ENCODE measurements around the gene PMM2.

PMM2 gene

GRCh38 chr16:8882041-8882617 lies 84.5 kb downstream of the PMM2 start, which contains the start of gene LITAFD:
LITAFD (plus strand) TSS chr16:8882351; CDS start chr16:8884356, 2,005 bp downstream.
- Histone ChIP-seq H4K20me1 (ENCODE audit: insufficient read depth, low read length) (no peaks in the 10 kb centered on the region), H3K9ac (ENCODE audit: low read length) (no peak within 1 kb of the TSS), H3K27ac (ENCODE audit: low read depth, low read length, poor library complexity, severe bottlenecking) (no peak within 1 kb of the TSS), H3K9me3 (ENCODE audit: low read length) (no peaks in the 10 kb centered on the region), H3K27me3 (ENCODE audit: insufficient read depth, low read length) (no peaks in the 10 kb centered on the region), H3K79me2 (ENCODE audit: insufficient read depth, low read length) (no peaks in the 10 kb centered on the region), H3K4me1 (ENCODE audit: insufficient read depth, low read length, severe bottlenecking) (peaks cover 7% of the 10 kb centered on the region), H3F3A (ENCODE audit: insufficient read depth, low read length) (no peaks in the 10 kb centered on the region), H3K4me2 (ENCODE audit: low read length) (no peak within 1 kb of the TSS), H2AFZ (ENCODE audit: low read length) (no peak within 1 kb of the TSS), H3K36me3 (ENCODE audit: insufficient read depth, low read length) (peaks cover under 1% of the 10 kb centered on the region; the same call in 1 of the 2 replicates), H3K9me2 (ENCODE audit: low read depth, low read length) (no peaks in the 10 kb centered on the region), H3K4me3 (ENCODE audit: low read depth, low read length, poor library complexity, severe bottlenecking) (no peak within 1 kb of the TSS)
- TF ChIP-seq EZH2 (IDR thresholded peaks at IDR 0.05; ENCODE audit: borderline replicate concordance, low read length) (no peak), CTCF (IDR thresholded peaks at IDR 0.05; ENCODE audit: low read length) (no peak)

- Histone ChIP-seq H3K79me2 (ENCODE audit: insufficient read depth, low read length) (no peaks in the 10 kb centered on the region), H4K20me1 (ENCODE audit: insufficient read depth, low read length) (no peaks in the 10 kb centered on the region), H2AFZ (ENCODE audit: low read length) (no peak overlapping the region), H3K4me3 (ENCODE audit: low read depth, low read length, poor library complexity, severe bottlenecking) (no peak overlapping the region), H3K27ac (ENCODE audit: low read depth, low read length, poor library complexity, severe bottlenecking) (no peak overlapping the region), H3F3A (ENCODE audit: insufficient read depth, low read length) (no peaks in the 10 kb centered on the region), H3K9me3 (ENCODE audit: low read length) (no peaks in the 10 kb centered on the region), H3K4me1 (ENCODE audit: insufficient read depth, low read length, severe bottlenecking) (peaks cover 7% of the 10 kb centered on the region), H3K27me3 (ENCODE audit: insufficient read depth, low read length) (no peaks in the 10 kb centered on the region), H3K9ac (ENCODE audit: low read length) (no peak overlapping the region), H3K9me2 (ENCODE audit: low read depth, low read length) (no peaks in the 10 kb centered on the region), H3K36me3 (ENCODE audit: insufficient read depth, low read length) (peaks cover 7% of the 10 kb centered on the region; the same call in 1 of the 2 replicates), H3K4me2 (ENCODE audit: low read length) (no peak overlapping the region)
- TF ChIP-seq CTCF (IDR thresholded peaks at IDR 0.05; ENCODE audit: low read length) = no peak
- no peak for TF ChIP-seq EZH2 (IDR thresholded peaks at IDR 0.05; ENCODE audit: borderline replicate concordance, low read length)
These were observed 85.2 kb downstream of the PMM2 start for GRCh38 chr16:8882725-8883377.

GRCh38 chr16:8885674-8886592 lies 88.3 kb downstream of the PMM2 start:
- H3K27ac ChIP-seq (ENCODE audit: low read depth, low read length, poor library complexity, severe bottlenecking) = no peak overlapping the region
- no peak overlapping the region for H3K4me3 ChIP-seq (ENCODE audit: low read depth, low read length, poor library complexity, severe bottlenecking)
- no peak overlapping the region for H3K9ac ChIP-seq (ENCODE audit: low read length)
- H3K36me3 ChIP-seq (ENCODE audit: insufficient read depth, low read length) = peaks cover 37% of the 10 kb centered on the region
- H3K9me2 ChIP-seq (ENCODE audit: low read depth, low read length) = no peaks in the 10 kb centered on the region
- no peak for TF ChIP-seq EZH2 (IDR thresholded peaks at IDR 0.05; ENCODE audit: borderline replicate concordance, low read length)
- no peak for TF ChIP-seq CTCF (IDR thresholded peaks at IDR 0.05; ENCODE audit: low read length)
- H3F3A ChIP-seq (ENCODE audit: insufficient read depth, low read length) = 0 out of 2 replicates have a peak, but pooled peaks cover 6% of the 10 kb centered on the region
- H2AFZ ChIP-seq (ENCODE audit: low read length) = no peak overlapping the region
- H3K27me3 ChIP-seq (ENCODE audit: insufficient read depth, low read length) = no peaks in the 10 kb centered on the region
- H3K4me2 ChIP-seq (ENCODE audit: low read length) = no peak overlapping the region
- H3K9me3 ChIP-seq (ENCODE audit: low read length) = no peaks in the 10 kb centered on the region
- H4K20me1 ChIP-seq (ENCODE audit: insufficient read depth, low read length) = no peaks in the 10 kb centered on the region
- no peaks in the 10 kb centered on the region for H3K79me2 ChIP-seq (ENCODE audit: insufficient read depth, low read length)
- H3K4me1 ChIP-seq (ENCODE audit: insufficient read depth, low read length, severe bottlenecking) = peaks cover 32% of the 10 kb centered on the region

Measured in OCI-LY1 (cell line).